Measurements from ENCODE around the gene SUCO. TPM values are rescaled to one million over a fixed set of nuclear protein-coding genes. Genes with fewer than 3 reads are reported as not detected.

Gene SUCO
- total and polyA plus RNA-seq, 2 experiments from 2014 or later, result 18.0 to 49.8 TPM

DNA sequence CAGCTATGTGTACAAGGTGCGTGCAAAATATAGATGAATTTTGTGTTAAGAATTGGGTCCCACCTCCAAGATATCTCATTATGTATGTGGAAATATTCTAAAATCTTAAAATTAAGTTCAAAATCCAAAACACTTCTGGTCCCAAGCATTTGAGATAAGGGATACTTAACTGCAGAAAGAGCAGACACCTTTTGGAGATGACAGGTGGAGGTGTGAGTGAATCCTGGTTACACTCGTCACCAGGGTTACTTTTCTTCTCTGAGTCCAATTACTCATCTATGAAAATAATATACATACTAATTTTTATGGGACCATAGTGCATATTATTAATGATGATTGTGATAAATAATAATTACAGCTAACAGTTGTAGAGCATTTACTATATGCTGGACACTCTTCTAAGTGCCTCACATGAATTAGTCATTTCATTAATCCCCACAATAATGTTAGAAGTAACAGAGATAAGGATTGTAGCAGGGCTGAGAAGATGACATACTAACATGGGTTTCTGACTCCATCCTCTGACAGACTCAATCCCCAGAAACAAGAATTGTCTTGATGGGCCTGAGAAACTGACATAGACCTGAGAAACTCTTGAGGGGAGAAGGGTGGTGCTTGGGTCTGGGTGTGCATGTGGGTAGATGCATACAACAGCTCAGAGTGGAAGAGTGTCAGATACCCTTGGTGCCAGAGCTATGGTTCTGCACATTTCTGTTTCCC lies 117.7 kb downstream of the SUCO start:
- Mint-ChIP-seq H3K27ac (no peak overlapping the region), H3K27me3 (ENCODE audit: insufficient read depth, low read depth, poor library complexity) (peaks cover 2% of the 10 kb centered on the region), H3K4me3 (no peak overlapping the region), H3K36me3 (ENCODE audit: low read depth) (no peaks in the 10 kb centered on the region), H3K4me1 (no peaks in the 10 kb centered on the region), H3K9me3 (no peaks in the 10 kb centered on the region)
- no peak for ATAC-seq
- TF ChIP-seq, protein P1, sequence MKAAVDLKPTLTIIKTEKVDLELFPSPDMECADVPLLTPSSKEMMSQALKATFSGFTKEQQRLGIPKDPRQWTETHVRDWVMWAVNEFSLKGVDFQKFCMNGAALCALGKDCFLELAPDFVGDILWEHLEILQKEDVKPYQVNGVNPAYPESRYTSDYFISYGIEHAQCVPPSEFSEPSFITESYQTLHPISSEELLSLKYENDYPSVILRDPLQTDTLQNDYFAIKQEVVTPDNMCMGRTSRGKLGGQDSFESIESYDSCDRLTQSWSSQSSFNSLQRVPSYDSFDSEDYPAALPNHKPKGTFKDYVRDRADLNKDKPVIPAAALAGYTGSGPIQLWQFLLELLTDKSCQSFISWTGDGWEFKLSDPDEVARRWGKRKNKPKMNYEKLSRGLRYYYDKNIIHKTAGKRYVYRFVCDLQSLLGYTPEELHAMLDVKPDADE (IDR thresholded peaks at IDR 0.05), result no peak
- TF ChIP-seq STAT1 (IDR thresholded peaks at IDR 0.05; ENCODE audit: unreplicated experiment) (no peak), CREB1 (CRISPR knock-in tag; IDR thresholded peaks at IDR 0.05; ENCODE audit: low read depth) (no peak), ZNF331 (CRISPR knock-in tag; IDR thresholded peaks at IDR 0.05; ENCODE audit: low read depth) (no peak), ZNF114 (CRISPR knock-in tag; IDR thresholded peaks at IDR 0.05) (no peak), JUNB (IDR thresholded peaks at IDR 0.05; ENCODE audit: unreplicated experiment) (no peak), NANOG (IDR thresholded peaks at IDR 0.05; ENCODE audit: borderline replicate concordance) (no peak), EZH2phosphoT487 (IDR thresholded peaks at IDR 0.05; ENCODE audit: unreplicated experiment) (no peak), REST (IDR thresholded peaks at IDR 0.05; ENCODE audit: unreplicated experiment) (no peak), POLR2AphosphoS5 (IDR thresholded peaks at IDR 0.05; ENCODE audit: low read depth) (no peak), EZH2 (IDR thresholded peaks at IDR 0.05; ENCODE audit: low read depth, unreplicated experiment) (no peak)
- TF ChIP-seq, protein P2, sequence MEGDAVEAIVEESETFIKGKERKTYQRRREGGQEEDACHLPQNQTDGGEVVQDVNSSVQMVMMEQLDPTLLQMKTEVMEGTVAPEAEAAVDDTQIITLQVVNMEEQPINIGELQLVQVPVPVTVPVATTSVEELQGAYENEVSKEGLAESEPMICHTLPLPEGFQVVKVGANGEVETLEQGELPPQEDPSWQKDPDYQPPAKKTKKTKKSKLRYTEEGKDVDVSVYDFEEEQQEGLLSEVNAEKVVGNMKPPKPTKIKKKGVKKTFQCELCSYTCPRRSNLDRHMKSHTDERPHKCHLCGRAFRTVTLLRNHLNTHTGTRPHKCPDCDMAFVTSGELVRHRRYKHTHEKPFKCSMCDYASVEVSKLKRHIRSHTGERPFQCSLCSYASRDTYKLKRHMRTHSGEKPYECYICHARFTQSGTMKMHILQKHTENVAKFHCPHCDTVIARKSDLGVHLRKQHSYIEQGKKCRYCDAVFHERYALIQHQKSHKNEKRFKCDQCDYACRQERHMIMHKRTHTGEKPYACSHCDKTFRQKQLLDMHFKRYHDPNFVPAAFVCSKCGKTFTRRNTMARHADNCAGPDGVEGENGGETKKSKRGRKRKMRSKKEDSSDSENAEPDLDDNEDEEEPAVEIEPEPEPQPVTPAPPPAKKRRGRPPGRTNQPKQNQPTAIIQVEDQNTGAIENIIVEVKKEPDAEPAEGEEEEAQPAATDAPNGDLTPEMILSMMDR (conservative IDR thresholded peaks at IDR 0.05; ENCODE audit: low read depth in 2 of 2), result no peak
- TF ChIP-seq, protein P3, sequence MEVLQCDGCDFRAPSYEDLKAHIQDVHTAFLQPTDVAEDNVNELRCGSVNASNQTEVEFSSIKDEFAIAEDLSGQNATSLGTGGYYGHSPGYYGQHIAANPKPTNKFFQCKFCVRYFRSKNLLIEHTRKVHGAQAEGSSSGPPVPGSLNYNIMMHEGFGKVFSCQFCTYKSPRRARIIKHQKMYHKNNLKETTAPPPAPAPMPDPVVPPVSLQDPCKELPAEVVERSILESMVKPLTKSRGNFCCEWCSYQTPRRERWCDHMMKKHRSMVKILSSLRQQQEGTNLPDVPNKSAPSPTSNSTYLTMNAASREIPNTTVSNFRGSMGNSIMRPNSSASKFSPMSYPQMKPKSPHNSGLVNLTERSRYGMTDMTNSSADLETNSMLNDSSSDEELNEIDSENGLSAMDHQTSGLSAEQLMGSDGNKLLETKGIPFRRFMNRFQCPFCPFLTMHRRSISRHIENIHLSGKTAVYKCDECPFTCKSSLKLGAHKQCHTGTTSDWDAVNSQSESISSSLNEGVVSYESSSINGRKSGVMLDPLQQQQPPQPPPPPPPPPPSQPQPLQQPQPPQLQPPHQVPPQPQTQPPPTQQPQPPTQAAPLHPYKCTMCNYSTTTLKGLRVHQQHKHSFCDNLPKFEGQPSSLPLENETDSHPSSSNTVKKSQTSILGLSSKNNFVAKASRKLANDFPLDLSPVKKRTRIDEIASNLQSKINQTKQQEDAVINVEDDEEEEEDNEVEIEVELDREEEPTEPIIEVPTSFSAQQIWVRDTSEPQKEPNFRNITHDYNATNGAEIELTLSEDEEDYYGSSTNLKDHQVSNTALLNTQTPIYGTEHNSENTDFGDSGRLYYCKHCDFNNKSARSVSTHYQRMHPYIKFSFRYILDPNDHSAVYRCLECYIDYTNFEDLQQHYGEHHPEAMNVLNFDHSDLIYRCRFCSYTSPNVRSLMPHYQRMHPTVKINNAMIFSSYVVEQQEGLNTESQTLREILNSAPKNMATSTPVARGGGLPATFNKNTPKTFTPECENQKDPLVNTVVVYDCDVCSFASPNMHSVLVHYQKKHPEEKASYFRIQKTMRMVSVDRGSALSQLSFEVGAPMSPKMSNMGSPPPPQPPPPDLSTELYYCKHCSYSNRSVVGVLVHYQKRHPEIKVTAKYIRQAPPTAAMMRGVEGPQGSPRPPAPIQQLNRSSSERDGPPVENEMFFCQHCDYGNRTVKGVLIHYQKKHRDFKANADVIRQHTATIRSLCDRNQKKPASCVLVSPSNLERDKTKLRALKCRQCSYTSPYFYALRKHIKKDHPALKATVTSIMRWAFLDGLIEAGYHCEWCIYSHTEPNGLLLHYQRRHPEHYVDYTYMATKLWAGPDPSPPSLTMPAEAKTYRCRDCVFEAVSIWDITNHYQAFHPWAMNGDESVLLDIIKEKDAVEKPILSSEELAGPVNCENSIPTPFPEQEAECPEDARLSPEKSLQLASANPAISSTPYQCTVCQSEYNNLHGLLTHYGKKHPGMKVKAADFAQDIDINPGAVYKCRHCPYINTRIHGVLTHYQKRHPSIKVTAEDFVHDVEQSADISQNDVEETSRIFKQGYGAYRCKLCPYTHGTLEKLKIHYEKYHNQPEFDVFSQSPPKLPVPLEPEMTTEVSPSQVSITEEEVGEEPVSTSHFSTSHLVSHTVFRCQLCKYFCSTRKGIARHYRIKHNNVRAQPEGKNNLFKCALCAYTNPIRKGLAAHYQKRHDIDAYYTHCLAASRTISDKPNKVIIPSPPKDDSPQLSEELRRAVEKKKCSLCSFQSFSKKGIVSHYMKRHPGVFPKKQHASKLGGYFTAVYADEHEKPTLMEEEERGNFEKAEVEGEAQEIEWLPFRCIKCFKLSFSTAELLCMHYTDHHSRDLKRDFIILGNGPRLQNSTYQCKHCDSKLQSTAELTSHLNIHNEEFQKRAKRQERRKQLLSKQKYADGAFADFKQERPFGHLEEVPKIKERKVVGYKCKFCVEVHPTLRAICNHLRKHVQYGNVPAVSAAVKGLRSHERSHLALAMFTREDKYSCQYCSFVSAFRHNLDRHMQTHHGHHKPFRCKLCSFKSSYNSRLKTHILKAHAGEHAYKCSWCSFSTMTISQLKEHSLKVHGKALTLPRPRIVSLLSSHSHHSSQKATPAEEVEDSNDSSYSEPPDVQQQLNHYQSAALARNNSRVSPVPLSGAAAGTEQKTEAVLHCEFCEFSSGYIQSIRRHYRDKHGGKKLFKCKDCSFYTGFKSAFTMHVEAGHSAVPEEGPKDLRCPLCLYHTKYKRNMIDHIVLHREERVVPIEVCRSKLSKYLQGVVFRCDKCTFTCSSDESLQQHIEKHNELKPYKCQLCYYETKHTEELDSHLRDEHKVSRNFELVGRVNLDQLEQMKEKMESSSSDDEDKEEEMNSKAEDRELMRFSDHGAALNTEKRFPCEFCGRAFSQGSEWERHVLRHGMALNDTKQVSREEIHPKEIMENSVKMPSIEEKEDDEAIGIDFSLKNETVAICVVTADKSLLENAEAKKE (CRISPR knock-in tag; IDR thresholded peaks at IDR 0.05), result no peak
- Histone ChIP-seq H3K27ac (ENCODE audit: low read depth) (no peak overlapping the region), H3F3A (replicated peaks; ENCODE audit: low read depth) (no peaks in the 10 kb centered on the region), H3K4me2 (no peak overlapping the region), H3K4me3 (no peak overlapping the region), H3K36me3 (ENCODE audit: insufficient read depth) (no peaks in the 10 kb centered on the region), H3K9me2 (ENCODE audit: insufficient read depth) (no peaks in the 10 kb centered on the region), H3K27me3 (ENCODE audit: insufficient read depth) (no peaks in the 10 kb centered on the region), H2AFZ (no peak overlapping the region), H3K79me2 (replicated peaks; ENCODE audit: insufficient read depth) (no peaks in the 10 kb centered on the region), H3K4me1 (ENCODE audit: insufficient read depth) (no peaks in the 10 kb centered on the region), H4K20me1 (replicated peaks; ENCODE audit: insufficient read depth) (no peaks in the 10 kb centered on the region)
- DNase-seq (ENCODE audit: low spot score), result no peak
